ENCODE results near the gene HIVEP3. TPM values are rescaled to one million over a fixed set of nuclear protein-coding genes. Genes with fewer than 3 reads are reported as not detected.

HIVEP3 gene
- total RNA-seq, 1 donor from 2014 or later: 6.5 TPM

- intact Hi-C loops (cut with micrococcal nuclease): no loop called here
- ATAC-seq: no peak
- DNase-seq: no peak
These were observed 17.9 kb downstream of the HIVEP3 start for GRCh38 chr1:41900603-41901444.

DNA sequence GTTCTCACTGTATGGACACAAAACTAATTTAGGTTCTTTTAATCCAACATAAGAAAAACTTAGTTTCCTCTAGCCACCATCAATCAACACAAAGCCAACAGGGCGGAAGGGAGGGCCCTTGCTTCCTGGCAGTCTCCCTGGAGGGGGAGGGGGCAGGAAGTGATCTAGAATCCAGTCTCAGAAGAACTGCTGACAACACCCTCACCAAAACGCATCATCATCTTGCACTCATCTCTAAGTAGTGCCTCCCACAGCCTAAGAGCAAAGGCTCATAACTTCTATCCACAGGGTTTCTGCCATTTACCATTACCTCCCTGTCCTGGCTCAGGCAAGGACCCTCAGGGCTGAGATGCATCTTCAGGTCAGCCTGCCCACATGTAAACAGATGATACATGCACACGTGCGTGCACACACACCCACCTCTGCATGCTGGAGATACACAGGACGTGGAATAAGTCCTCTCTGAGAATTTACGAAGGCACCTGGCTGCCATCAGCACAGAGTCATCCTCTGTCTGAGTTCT is 20.5 kb downstream of the HIVEP3 start:
- DNase-seq: no peak
- peak; percentile 27 for ATAC-seq
- intact Hi-C loops (cut with micrococcal nuclease): no loop called here

DNA sequence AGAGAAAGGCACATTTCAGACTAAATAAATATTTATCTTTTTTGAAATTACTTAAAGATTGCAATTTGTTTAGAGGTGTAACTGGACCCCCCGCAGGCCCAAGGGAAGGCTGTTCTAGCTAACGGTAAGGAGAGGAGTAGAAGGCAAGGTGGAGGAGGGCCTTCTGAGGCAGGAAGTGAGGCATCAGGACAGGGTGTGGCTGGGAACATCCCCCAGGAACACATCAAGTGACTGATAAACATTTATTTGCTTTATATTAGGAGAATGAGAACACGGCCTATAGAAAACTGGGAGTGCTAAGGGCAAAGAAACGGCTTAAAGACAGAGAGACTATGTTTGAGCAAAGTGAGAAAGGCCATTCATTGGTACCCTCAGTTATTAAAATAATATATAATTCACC is 23.2 kb downstream of the HIVEP3 start:
- ATAC-seq (no peak), DNase-seq (no peak)
- intact Hi-C loops (cut with micrococcal nuclease): no loop called here

DNA sequence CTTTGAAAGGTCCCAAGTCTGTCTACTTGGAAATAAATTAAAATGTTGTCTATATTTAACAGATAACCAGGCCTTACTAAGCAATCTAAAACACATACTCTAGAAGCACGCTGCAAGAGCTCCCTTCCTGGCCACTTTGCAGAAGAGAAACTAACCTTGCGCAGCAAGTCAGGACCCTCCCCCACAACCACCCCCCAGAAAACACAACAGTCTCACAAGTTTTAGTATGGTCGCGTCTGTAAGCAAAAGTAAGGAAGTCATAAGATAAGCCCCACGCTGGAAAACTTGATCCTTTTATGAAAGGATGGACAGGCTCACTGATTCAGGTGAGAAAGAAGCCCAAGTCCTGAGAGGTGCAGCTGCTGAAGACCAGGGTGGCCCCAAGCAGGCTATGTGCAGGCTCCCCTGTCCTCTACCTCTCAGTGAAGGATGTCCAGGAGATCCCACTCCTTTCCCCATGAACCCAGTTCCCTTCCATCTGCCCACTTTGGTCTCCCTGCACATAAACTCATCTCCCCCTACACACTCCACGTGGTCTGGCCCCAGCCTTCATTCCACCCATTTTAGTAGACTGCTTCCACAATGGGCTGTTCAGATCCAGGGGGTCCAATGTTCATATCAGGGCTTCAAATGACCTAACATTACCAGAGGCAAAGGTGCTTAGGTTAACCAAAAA is 23.8 kb downstream of the HIVEP3 start:
- ATAC-seq (no peak), DNase-seq (no peak)
- intact Hi-C loops (cut with micrococcal nuclease): no loop called here

DNA sequence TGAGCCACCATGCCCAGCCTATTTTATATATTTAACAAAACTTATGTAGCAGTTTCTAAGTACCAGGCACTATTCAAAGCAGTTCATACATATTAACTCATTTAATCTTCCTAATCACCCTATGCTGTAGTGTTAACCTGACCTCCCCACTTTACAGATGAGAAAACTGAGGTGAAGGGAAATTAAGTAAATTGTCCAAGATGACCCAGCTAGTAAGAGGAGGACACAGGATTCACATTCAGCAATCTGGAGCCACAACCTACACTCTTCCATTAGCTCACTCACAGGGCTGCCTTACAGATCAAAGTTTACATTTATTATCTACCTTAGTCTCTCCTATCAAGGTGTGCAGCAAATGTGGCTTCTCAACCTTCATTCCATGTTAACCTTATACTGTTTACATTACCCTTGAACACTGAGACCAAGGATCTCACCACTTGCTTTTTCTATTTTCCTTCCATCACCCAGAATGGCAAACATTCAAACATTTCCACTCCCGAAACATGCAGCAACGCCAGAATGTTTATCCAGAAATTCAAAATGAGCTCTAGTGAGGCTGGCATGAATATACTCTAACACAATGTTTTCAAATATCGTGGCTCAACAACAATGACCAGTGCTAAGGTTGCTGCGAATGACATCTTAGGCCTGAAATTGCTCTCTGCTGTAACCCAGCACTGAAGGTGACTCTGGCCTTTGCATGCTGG is 24.5 kb downstream of the HIVEP3 start:
- intact Hi-C loops (cut with micrococcal nuclease): no loop called here
- no peak for ATAC-seq
- DNase-seq: no peak

DNA sequence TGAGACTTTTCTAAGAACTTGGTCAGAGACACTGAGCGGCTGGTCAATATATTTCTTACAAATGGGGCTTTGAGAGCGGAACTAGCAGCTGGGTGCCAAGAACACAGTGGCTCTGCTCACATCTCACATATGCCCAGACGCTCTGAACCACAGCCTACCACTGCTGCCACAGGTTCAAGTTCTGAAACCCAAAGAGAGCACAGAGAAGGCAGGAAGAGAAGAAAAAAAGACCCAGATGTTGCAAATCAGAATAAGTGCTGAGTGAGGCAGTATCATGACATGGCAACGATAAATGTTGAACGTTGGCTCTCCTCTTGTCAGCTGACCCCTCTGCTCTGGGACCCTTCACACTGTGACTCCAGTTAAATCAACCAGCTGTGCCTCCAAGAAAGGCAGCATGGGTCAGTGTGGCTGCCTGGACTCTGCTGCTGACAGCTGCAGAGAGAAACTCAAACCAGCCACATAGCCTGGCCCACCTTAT is 26.4 kb downstream of the HIVEP3 start:
- ATAC-seq (peak; percentile 31), DNase-seq (no peak)
- intact Hi-C loops (cut with micrococcal nuclease): no loop called here

- intact Hi-C loops (cut with micrococcal nuclease): no loop called here
- peak; percentile 71 for ATAC-seq
- DNase-seq: no peak
These were observed 27.4 kb downstream of the HIVEP3 start for GRCh38 chr1:41891199-41891896.

GRCh38 chr1:41890825-41891198 is 27.9 kb downstream of the HIVEP3 start:
- ATAC-seq (peak; percentile 79), DNase-seq (peak; percentile 70)
- intact Hi-C loops (cut with micrococcal nuclease): no loop called here

GRCh38 chr1:41889506-41890414 is 29.0 kb downstream of the HIVEP3 start:
- DNase-seq (no peak), ATAC-seq (no peak)
- intact Hi-C loops (cut with micrococcal nuclease): no loop called here

- DNase-seq (no peak), ATAC-seq (no peak)
- intact Hi-C loops (cut with micrococcal nuclease): no loop called here
These were observed 30.0 kb downstream of the HIVEP3 start for GRCh38 chr1:41888756-41889155.

DNA sequence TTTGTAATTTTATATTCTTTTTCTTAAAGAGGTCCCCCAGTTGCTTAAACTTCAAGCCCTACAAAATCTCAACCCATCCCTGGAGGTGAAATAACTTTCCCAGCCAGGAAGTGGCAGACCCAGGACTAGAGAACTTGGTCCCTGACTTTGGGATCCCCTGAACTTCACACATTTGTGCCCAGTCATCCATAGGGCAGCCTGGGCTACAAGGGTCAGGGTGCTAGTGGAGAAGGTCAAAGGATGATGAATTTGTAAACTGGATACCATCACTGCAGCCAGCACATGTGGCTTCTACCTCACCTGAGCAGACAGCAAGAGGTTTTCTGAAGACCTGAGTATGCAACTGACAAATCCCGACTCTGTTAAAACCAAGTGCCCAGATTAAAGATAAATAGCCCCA is 31.4 kb downstream of the HIVEP3 start:
- intact Hi-C loops (cut with micrococcal nuclease): no loop called here
- DNase-seq (no peak), ATAC-seq (no peak)

GRCh38 chr1:41884256-41885230 is 34.2 kb downstream of the HIVEP3 start:
- ATAC-seq (peak; percentile 9), DNase-seq (no peak)
- intact Hi-C loops (cut with micrococcal nuclease): no loop called here

- intact Hi-C loops (cut with micrococcal nuclease): no loop called here
These were observed 35.2 kb downstream of the HIVEP3 start for GRCh38 chr1:41883507-41883906.

DNA sequence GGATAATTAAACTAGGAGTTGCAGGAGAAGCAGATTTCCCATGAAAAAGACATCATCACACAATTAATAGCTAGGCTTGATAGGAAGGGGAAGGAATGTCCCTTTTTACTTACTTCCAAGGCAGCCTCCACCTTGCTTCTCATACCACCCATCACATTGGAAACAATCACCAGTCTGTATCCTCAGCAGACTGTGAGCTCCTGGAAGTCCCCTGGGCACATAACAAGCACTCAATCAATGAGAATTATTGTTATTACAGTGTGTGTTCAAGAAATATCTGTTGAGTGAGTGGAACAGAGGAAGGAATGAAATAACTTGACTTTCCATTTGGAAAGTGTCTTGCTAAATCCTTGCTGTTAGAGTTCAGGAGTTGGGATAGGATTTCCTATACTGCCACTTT is 36.2 kb downstream of the HIVEP3 start:
- intact Hi-C loops (cut with micrococcal nuclease): no loop called here
- ATAC-seq: no peak

More at GRCh38 chr1:41883507-41883906, 35.2 kb downstream of the HIVEP3 start:
- ATAC-seq (peak; percentile 57), DNase-seq (peak; percentile 45)

GRCh38 chr1:41882068-41882477 is 36.6 kb downstream of the HIVEP3 start:
- intact Hi-C loops (cut with micrococcal nuclease): no loop called here
- ATAC-seq (peak; percentile 6), DNase-seq (no peak)

More for the DNA sequence above, 36.2 kb downstream of the HIVEP3 start:
- no peak for DNase-seq

GRCh38 chr1:41880950-41881885 is 37.5 kb downstream of the HIVEP3 start:
- intact Hi-C loops (cut with micrococcal nuclease): no loop called here
- ATAC-seq: peak; percentile 73

More at GRCh38 chr1:41880950-41881885, 37.5 kb downstream of the HIVEP3 start:
- DNase-seq: no peak
